IPS DF 4.7 (cell line): ENCODE data around the gene MBNL2.

Source experiments
- DNase-seq: peaks from one replicate; pipeline ENCODE4 v3.0.0-alpha.2; 2013; ENCODE audit warnings: low spot score; ENCODE audit errors: extremely low read depth

Gene MBNL2

DNA sequence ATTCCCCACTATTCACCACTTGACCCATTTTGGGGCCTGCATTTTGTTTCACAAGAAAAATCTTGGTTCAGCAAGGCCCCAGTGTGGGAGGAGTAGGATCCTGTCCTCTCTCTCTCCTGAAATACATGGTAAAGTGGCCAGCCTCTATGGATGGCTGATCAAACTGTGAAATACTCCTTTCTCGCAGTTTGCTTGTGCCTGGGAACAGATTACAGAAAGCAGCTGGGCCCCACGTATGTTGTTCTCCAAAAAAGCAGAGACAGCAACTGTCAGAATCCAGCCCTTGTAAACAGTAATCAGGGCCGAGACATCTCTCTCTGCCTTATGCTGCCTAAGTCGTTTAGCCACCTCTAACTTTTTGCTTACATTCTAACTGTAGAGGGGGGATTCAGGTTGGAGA, 150.8 kb downstream of the MBNL2 start:
- DNase-seq = no peak

DNA sequence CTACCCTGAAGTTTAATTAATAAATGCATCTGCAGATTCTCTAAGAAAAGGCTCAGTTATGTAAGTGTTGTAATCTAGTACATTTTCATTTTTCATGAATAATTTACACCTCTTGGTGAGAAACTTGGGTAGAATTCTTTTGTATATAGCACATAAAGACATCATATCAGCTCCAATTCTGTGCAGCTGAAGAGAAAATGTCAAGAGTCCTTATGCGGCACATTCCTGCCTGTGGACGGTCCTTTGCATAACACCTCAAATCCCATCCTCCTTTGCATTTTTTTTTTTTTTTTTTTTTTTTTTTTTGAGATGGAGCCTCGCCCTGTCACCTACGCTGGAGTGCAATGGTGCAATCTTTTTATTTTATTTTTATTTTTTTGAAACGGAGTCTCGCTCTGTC, 151.7 kb downstream of the MBNL2 start:
- no peak for DNase-seq

DNA sequence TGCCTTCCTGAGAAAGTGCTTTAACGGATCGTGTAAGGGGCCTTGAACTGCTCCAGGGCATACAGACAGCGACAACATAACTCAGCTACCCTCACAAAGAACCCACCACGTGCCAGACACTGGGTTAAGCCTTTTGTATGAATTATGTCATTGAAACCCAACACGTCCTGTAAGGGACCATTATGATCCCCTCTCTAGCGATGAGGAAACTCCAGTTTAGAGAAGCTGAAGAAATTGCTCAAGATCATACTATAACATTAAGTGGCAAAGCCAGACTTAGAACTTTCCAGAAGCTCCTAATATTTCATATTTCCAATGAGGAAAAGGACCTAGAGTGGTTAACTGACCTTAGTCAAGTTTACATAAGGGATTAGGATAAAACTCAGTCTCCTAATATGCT, 154.8 kb downstream of the MBNL2 start:
- no peak for DNase-seq

DNA sequence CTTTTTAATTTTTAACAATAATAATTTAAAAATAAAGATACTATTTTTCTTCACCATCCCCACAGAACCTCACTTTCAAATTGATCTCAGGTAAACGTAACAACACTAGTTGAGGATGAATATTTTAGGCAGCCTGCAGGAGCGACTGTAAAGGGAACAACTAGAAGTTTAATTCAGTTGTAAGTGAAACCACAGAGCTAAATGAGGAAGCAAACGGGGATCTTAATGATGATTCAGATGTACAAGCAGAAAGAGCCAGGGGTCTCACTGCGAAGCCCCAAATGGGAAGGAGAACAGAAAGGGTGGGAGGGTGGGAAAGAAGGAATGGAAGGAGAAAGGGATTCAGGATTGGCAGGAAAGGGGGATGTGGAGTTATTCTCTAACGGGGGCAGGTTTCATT, 157.3 kb downstream of the MBNL2 start:
- DNase-seq = no peak

DNA sequence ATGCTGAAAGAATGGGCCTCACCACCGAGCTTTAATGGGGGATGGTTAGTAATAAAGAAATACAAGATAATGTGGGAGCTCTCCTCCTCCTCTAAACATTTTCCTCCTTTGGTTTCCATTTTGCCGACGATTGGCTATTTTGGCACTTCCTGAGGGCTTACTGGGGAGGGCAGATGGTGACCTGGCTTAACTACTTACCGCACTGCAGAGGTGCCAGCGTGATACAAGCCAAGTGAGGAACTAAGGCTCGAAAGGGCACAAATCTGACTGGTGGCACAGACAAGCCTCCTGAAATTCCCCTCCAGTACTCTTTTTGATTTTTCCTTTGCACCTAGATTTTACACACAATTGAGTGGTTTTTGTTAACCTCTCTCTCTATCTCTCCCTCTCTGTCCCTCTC, 158.6 kb downstream of the MBNL2 start:
- no peak for DNase-seq

DNA sequence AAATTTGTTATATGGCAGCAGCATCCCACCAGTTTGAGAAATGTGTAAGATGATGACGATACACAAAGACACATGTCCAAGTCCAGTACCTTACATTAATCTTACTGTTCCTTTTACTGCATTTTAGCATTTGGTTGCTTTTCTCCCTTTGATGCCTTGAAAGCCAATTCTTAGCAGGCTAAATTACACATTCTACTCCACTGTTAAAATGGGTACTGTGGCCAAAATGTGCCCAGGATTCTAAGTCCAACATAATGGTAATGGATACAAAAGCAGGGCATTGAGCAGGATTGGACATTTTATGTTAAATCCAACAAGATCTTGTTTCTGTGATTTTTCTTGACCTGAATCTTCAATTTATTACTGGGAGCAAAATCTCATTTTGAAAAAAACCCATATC, 159.1 kb downstream of the MBNL2 start:
- DNase-seq = no peak

DNA sequence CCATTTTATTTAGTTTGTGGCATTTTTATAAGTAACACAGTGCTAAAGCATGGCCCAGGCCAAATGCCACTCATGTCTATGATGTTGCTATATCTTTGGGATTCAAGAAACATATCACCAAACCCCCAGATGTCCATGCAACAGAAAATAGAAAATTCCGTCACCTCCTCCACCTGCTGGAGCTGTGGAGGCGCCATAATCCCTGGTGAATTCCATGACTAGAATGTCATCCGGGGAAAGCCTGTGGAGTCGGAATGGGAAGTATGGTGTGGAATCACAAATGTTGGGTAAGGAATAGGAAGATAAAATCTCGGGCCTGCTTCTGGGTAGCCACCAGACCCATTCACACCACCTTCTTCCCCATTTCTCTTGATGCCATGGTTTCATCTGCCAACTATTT, 160.1 kb downstream of the MBNL2 start:
- no peak for DNase-seq

DNA sequence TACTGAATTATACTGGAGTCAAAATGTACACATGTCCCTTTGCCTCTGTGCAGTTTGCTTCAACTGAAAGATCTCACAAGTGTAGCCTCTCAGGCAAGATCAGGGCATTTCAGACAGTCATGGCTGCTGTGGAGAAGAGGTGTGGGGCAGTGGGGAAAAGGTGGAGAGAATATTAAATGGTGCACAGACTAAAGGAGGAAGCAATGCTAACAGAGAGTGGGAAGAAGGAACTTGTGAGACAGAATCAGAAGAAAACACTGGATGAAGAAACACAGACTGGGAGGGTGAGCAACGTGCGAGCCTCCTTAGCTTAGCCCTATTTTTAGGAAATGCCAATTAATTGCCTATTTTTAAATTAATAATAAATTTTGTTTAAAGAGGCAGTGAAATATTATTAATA, 162.2 kb downstream of the MBNL2 start:
- no peak for DNase-seq

DNA sequence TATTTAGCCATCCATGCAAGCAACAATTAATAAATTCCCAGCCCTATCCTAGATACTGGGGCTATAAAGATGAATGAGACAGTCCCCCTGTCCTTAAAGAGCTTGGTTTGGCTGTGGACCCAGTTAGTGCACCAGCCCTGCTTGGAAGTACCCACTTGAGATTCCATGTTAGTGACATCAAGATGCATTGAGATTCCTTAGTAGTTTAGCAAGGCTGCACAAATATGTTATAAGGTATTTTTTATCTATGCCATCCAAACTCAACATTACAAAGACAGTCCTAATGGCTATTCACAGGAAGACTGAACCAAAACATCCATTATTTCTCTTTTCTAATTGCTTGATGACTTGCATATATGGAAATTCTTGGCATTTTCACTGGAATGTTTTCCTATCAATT, 163.0 kb downstream of the MBNL2 start:
- no peak for DNase-seq

DNA sequence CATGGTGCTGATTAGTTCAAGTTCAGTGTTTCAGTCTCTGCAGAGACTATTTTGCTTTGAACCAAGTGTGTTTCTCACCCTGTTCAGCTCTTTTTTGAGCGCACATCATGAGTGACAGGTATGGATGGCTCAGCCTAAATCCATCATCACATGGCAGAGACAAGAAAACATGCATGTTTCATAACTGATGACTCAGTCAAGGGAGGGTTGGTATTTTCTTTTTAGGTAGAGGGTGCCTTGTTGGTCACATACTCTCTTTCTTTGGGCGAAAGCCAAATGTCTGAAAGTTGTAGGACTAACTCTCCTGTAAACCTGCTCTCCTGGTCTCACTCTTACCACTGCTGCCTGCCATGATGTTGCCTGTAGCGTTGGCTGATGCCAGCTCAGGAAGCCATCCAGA, 163.7 kb downstream of the MBNL2 start:
- no peak for DNase-seq

DNA sequence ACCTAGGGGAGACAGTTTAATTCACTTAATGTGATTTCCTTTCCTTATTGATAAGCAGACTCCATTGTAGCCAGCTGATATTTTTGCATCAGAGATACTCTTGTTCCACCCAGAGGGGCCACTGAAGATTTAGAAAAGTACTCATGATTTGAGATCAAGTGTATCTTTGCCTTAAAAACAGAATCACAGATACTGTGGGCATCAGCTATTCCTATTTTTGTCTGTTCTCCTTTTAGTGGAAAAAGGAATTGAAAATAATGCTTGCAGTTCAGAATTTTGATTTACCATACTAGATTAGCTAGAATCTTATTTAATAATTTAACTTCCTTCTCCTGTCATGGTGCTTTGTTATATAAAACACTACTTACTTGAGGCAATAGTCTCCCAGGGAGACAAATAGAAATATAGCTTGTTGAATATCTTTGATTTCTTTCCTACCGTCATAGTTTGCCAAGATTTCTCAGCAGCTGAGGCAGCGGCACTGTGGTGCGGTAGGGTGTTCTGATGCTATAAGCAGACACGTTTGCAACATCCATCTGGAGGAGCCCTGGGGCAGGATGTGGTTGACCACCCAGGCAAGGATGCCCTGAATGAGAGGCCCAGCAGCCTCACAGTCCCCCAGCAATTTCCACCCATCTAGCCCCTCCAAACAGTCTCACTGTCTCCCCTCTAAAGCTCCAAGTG, 164.8 kb downstream of the MBNL2 start:
- DNase-seq = no peak

DNA sequence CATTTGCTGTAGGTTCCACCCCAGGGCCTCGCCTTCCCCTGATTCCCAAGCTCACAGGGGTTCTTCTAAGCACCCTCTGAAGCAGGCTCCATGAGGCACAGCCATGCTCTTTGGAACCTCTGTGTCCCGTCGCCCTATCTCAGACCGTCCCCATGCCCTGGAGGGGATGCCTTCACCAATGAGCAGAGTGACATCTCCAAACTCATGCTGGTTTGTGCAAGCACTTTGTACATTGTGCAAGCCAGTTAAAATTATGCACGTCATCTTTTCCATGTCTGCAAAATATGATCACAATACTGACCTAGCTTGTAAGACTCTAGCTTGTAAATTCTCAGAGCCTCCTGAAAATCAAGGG, 165.3 kb downstream of the MBNL2 start:
- no peak for DNase-seq

DNA sequence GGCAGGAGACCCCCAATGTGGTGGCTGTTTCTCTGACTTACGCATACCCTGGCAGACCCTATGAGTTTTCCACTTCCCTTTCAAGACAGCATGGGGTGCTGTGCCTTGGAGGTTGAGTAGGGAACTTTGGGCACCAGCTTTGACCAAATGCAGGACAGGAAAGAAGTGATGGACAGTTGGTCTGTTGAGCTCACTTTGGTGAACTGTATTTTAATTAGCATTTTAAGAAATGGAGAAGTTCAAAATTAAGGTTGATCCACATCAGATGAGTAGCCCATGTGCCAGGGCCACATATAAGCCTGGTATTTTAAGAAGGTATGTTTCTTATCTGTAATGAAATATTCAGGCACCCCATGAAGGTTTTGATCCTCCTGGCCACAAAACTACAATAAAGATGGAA, 165.8 kb downstream of the MBNL2 start:
- no peak for DNase-seq

DNA sequence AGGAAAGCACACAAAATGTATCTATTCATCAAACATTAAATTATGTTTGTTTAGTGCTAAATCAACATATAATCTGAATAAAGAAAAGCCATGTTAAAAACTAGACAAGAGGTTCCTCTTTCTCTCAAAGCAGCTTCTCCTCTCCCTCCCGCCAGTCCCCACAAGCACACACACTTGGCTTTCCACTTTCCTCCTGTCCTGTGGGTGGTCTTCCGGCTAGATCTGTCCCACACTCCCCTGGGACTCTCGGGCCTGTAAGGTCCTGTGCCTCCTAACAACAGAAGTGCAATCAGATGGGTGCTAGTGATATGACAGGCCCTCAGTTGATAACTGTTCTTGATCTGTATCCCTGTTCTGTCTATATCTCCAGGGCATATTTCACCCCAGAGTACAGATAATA, 166.2 kb downstream of the MBNL2 start:
- no peak for DNase-seq

DNA sequence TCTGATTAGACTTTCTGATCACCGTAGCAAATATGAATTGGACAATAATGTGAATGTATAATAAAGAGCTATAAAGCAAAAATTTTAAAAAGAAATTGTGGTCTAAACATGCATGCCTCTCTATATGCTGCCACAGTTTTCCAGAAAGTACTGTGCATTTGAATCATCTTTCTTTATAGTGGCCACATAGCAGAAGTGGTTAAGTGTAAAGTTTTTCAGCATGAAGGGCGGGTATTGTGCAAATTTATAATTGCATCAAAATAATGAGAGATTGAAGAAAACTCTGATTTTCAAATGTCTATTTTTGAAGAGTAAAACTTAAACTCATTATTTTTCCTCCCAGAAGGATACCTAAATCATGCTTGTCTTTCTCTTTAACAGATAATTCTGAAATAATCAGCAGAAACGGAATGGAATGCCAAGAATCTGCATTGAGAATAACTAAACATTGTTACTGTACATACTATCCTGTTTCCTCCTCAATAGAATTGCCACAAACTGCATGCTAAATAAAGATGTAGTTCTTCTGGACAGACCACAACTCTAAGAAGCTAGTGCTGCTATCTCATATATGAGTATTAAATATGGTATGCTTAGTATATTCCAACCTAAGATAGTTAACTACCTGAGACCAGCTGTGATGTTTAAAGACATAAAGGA, 168.9 kb downstream of the MBNL2 start:
- no peak for DNase-seq

DNA sequence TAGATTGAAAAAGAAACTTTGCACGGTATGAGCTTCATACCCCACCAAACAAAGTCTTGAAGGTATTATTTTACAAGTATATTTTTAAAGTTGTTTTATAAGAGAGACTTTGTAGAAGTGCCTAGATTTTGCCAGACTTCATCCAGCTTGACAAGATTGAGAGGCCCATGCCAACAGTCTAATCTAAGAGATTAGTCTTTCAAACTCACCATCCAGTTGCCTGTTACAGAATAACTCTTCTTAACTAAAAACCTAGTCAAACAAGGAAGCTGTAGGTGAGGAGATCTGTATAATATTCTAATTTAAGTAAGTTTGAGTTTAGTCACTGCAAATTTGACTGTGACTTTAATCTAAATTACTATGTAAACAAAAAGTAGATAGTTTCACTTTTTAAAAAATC, 169.9 kb downstream of the MBNL2 start:
- DNase-seq = no peak

DNA sequence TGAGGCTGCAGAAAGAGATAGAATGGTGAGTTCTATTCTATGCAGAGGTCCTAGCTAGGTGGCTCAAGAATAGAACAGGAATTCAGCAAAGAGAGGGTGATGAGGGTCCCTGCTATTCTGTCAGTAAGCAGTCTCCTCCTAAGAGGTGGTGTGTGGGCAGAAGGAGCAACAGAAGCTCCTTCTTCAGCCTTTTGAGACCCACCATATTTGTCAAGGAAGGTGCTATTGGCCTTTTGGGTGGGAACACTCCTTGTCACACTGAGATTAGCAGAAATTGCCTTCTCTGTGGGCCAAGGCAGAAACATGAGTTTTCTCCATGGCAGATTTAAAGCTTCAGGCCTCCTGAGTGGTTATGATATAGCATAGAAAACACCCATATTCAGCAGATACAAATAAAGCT, 172.4 kb downstream of the MBNL2 start:
- DNase-seq = no peak

DNA sequence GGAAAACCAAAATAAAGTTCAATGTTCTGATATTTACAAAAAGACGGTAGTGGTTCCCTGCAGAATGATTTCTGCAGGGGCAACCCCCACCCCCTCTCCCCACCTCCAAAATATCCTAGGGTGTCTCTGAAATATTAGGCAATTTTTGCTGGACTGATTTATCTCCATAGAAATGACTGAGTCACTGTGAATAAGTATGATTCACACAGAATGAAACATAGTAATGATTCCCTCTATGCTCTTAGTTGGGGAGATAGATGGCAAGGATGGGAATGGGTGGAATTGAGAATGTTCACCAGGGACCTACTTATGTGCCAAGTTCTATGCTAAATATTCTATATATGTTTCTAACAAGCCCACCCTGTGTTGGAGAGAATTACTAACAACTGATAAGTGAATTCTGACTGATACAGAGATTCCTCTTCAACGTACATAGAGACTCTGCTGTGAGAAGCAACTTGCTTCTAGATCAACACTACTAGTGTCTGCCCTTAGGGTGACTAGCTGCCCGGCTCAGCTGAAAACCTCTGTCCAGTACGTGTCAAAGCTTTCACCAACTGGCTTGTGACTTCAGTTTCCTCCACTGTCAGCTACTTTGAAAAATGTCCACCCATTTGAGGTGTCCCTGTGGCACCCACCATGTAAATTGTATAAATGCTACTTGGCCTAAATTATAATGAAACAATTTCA, 173.5 kb downstream of the MBNL2 start:
- DNase-seq = no peak

DNA sequence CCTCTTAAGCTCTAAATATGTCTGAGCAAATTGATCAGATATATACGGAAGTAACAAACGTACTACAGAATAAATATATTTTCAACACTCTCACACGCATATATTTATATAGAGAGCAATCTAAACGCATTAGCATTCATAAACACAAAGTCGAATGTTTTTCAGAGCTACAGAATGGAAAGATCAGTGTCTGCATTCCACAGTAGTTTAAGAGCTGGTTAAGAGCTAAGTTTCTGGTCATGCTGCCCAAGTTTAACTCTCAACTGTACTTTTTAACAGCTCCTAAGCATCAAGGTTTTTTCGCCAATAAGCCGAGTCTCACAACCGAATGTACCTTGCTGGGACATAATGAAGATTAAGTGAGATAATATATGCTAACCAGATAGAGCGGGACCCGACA, 175.1 kb downstream of the MBNL2 start:
- no peak for DNase-seq

DNA sequence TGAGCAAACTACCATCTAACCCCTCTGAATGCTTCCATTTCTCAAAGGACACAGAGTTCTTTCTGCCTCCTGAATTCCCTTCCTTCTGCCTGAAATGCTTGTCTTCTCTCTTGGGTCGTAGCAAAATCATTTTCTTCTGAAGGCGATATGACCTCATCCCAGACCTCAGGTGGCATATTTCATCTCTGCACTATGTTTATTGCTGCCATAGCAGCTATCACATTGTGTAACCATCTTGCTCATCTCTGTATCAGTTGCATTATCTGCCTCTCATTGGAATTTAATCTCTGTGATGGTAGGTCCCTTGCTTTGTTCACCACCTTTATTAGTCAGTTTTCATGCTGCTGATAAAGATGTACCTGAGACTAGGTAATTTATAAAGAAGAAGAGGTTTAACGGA, 179.3 kb downstream of the MBNL2 start:
- no peak for DNase-seq

DNA sequence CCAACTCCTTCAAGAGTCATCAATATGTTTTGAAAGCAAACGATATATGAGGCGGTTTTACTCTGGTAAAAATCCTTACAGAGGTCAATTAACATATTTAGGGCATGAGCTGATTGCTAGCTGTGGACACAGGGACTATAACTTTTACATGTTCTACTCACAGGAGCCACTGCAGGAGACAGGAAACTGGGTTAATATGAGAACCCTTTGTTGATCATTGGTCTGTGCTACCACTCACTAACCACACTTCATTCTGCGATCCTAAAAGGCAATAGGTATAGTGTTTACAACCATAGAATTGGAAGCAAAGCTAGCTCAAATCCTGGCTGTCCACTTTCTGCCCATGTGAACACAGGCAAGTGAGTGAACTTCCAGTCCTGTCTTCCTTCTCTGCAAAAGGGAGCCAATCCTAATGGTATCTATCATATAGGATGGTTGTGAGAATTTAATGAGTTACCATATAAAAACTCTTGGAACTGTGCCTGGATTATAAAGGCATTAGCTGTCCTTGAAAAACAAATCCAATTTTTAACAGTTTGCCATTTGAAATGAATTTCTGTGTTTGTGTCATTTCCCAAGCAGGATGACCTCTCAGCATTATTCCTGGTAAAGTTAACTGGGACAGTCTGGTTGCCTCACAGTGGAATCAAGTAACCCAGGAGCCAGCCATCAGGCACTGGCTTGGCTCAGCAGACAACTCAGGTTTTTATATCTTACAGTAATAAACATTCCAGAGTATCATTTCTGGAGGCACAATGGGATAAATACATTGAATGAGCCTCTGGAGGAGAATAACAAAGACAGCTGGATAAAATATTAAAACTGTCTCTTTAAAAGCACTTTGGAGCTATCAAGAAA, 182.0 kb downstream of the MBNL2 start:
- DNase-seq = no peak

DNA sequence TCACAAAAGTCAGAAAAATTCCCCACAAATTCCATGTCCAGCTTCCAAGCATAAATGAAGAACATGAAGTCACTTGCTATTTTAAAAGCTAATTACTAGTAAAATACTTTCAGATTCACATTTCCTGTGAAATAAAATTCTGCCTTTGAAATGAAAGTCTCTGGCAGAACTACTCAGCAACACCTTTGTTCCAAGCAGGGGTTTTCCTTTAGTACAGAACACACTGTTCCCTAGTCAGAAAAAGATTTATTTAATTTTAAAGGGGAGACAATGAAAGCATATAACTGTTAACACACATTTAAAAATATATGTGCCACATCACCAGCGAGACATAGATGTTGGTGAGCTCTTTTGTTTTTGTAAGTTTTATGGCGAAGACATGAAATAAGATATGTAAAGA, 185.4 kb downstream of the MBNL2 start:
- DNase-seq = no peak
